Esophagus squamous epithelium (tissue), 5 donors: ENCODE results near the gene KIAA1217. TPM values are rescaled to one million over a fixed set of nuclear protein-coding genes. Genes with fewer than 3 reads are reported as not detected.

Source experiments
- DNase-seq: peaks from one replicate; lab custom pipeline; 2025; lab: John Stamatoyannopoulos, UW
- H3K27ac ChIP-seq, 4 donors: fragments of 200-600 bp; sonication (generic); one replicate each; pipeline ENCODE4 v1.5.1; 2016 to 2019; ENCODE audit warnings: mild to moderate bottlenecking in 1 of 4
- H3K27me3 ChIP-seq, 4 donors: fragments of 200-600 bp; sonication (generic); 1 replicate in 3 of 4; 2 replicates in 1 of 4; pipeline versions ENCODE4 v1.5.1 to v1.6.0; 2017 to 2021; ENCODE audit warnings: antibody characterized with exemption in 1 of 4
- H3K36me3 ChIP-seq, 3 donors: fragments of 200-600 bp; sonication (generic); one replicate each; pipeline ENCODE4 v1.5.1; 2016 to 2019
- H3K4me1 ChIP-seq, 3 donors: fragments of 200-600 bp; sonication (generic); one replicate each; pipeline ENCODE4 v1.5.1; 2017 to 2019
- H3K4me3 ChIP-seq, 4 donors: fragments of 200-600 bp; sonication (generic); 1 replicate in 3 of 4; 2 replicates in 1 of 4; pipeline ENCODE4 v1.5.1; 2016 to 2019; ENCODE audit warnings: mild to moderate bottlenecking in 2 of 4, moderate library complexity in 1 of 4
- H3K9me3 ChIP-seq, 3 donors: fragments of 200-600 bp; sonication (generic); one replicate each; pipeline ENCODE4 v1.5.1; 2016 to 2019
- POLR2A ChIP-seq, 4 donors: fragments of 450-650 bp; IDR thresholded peaks; one replicate each; pipeline ENCODE4 v1.6.1; 2017; ENCODE audit warnings: antibody characterized with exemption in 4 of 4, mild to moderate bottlenecking in 4 of 4, moderate library complexity in 3 of 4
- WGBS, 2 donors: methylation state at CpG; one replicate each; pipeline ENCODE4 v1.1.5; 2018; 5-methylcytosine and 5-hydroxymethylcytosine counted together
- intact Hi-C: fragments of 100-400 bp; cut with DNase I; formaldehyde crosslinking; loops from one replicate; pipeline ENCODE4 v1.15.0; 2022
- total RNA-seq, 4 donors: library from RNA; depleted of rRNA; stranded (reverse); fragments of >200 nt; gene quantifications; one replicate each; pipeline ENCODE4 v1.1.0, GENCODE V29; 2016
- TF ChIP-seq, protein P1 (sequence below), 6 experiments: fragments of 450-650 bp in 4 of 6; fragments of 200-600 bp in 2 of 6; sonication (generic) in 2 of 6; IDR thresholded peaks; one replicate each; pipeline ENCODE4 v1.5.1; 2016 to 2019; ENCODE audit warnings: antibody characterized with exemption in 6 of 6, mild to moderate bottlenecking in 4 of 6, moderate library complexity in 4 of 6
- donor health status: DM: yes; HTN: yes; CAD: no.

KIAA1217 gene
- total RNA-seq, 4 donors from 2014 or later: 56.2 to 67.6 (median 66.2) TPM

- no peak for DNase-seq
- H3K9me3 ChIP-seq: no peaks in the 10 kb centered on the region
- H3K27ac ChIP-seq: no peak overlapping the region
- no peak overlapping the region for H3K4me3 ChIP-seq
- intact Hi-C loops: no loop called here
- TF ChIP-seq POLR2A (IDR thresholded peaks at IDR 0.05): no peak
- TF ChIP-seq, protein P1, sequence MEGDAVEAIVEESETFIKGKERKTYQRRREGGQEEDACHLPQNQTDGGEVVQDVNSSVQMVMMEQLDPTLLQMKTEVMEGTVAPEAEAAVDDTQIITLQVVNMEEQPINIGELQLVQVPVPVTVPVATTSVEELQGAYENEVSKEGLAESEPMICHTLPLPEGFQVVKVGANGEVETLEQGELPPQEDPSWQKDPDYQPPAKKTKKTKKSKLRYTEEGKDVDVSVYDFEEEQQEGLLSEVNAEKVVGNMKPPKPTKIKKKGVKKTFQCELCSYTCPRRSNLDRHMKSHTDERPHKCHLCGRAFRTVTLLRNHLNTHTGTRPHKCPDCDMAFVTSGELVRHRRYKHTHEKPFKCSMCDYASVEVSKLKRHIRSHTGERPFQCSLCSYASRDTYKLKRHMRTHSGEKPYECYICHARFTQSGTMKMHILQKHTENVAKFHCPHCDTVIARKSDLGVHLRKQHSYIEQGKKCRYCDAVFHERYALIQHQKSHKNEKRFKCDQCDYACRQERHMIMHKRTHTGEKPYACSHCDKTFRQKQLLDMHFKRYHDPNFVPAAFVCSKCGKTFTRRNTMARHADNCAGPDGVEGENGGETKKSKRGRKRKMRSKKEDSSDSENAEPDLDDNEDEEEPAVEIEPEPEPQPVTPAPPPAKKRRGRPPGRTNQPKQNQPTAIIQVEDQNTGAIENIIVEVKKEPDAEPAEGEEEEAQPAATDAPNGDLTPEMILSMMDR (IDR thresholded peaks at IDR 0.05): no peak
- no peaks in the 10 kb centered on the region for H3K4me1 ChIP-seq
- H3K27me3 ChIP-seq: no peaks in the 10 kb centered on the region
- H3K36me3 ChIP-seq: peaks cover 0 to 23% (median 0%) of the 10 kb centered on the region in 3 donors
- whole genome bisulfite sequencing, 2 donors: 85 to 88% methylated on average over 2 of the region's 2 CpGs
Measured at GRCh38 chr10:24228642-24229041, 19.7 kb downstream of the KIAA1217 start.

DNA sequence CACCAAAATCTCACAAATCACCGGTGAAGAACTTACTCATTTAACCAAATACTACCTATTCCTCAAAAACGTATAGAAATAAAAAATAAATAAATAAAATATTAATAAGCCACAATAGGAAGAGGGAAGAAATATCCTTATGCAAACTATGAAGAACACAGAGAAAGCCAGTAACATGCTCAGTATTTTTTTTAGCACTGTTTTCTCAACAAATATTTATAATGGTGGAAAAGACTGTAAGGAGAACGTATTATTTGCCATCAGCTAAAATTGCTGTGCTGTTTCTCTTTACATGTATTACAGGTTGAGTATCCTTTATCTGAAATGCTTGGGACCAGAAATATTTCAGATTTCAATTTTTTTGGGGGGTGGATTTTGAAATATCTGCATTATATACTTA, 21.0 kb downstream of the KIAA1217 start:
- Histone ChIP-seq H3K4me1 (peaks cover 0 to 11% (median 1%) of the 10 kb centered on the region in 3 donors), H3K27me3 (no peaks in the 10 kb centered on the region), H3K4me3 (no peak overlapping the region), H3K27ac (no peak overlapping the region), H3K36me3 (peaks cover 0 to 10% (median 0%) of the 10 kb centered on the region in 3 donors), H3K9me3 (no peaks in the 10 kb centered on the region)
- intact Hi-C loops: no loop called here
- TF ChIP-seq, protein P1 (IDR thresholded peaks at IDR 0.05): no peak
- no peak for TF ChIP-seq POLR2A (IDR thresholded peaks at IDR 0.05)
- DNase-seq: no peak
- 92% methylated on average over 3 of the region's 3 CpGs for WGBS, 2 donors

DNA sequence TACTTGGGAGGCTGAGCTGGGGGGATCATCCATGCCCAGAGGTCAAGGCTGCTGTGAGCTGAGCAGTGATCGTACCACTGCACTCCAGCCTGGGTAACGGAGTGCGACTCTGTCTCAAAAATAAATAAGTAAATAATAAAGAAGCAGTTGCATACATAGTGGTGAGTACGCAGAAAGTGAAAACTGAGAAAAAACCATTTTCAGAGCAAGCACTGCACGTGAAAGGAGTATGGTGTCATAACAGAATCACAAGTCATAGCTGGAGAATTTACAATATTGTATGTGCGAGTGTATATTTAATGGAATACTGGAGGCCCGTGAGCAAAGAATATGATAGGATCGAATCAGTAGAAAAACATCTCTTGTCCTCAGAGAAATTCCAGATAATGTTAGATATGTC, 22.3 kb downstream of the KIAA1217 start:
- H3K9me3 ChIP-seq: no peaks in the 10 kb centered on the region
- H3K27ac ChIP-seq: no peak overlapping the region
- no peak overlapping the region for H3K4me3 ChIP-seq
- intact Hi-C loops: no loop called here
- peaks cover 0 to 24% (median 4%) of the 10 kb centered on the region in 3 donors for H3K4me1 ChIP-seq
- 91 to 93% methylated on average over 8 of the region's 8 CpGs for WGBS, 2 donors
- no peak for TF ChIP-seq POLR2A (IDR thresholded peaks at IDR 0.05)
- TF ChIP-seq, protein P1 (IDR thresholded peaks at IDR 0.05): no peak
- H3K27me3 ChIP-seq: no peaks in the 10 kb centered on the region
- no peaks in the 10 kb centered on the region for H3K36me3 ChIP-seq
- DNase-seq: no peak

DNA sequence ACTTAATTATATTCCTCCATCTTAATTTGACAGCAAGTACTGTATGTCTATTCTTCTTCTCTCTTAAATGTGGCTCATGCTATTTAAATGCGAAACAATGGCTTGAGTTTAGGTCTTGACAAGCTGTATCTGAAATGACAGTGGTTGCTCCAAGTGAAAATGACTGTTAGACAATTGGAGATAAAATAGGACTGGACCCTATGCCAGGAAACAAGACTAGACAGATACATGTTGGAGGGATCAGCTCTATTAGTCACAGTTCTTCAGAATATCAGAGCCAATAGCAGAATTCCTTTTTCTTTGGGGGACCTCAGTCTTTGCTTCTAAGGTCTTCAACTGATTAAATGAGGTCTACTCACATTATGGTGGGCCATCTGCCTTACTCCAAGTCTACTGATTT, 25.8 kb downstream of the KIAA1217 start:
- WGBS, 2 donors: 38 to 70% methylated on average over 1 of the region's 1 CpG
- no peaks in the 10 kb centered on the region for H3K36me3 ChIP-seq
- TF ChIP-seq, protein P1 (IDR thresholded peaks at IDR 0.05): no peak
- no peak for TF ChIP-seq POLR2A (IDR thresholded peaks at IDR 0.05)
- no peaks in the 10 kb centered on the region for H3K9me3 ChIP-seq
- no peak for DNase-seq
- intact Hi-C loops: no loop called here
- H3K27ac ChIP-seq: peak overlapping the region in 2 of 4 donors; percentile 19 to 45
- H3K27me3 ChIP-seq: no peaks in the 10 kb centered on the region
- no peak overlapping the region for H3K4me3 ChIP-seq
- H3K4me1 ChIP-seq: peaks cover 0 to 52% (median 7%) of the 10 kb centered on the region in 3 donors

- Histone ChIP-seq H3K4me3 (no peak overlapping the region), H3K27ac (peak overlapping the region in 2 of 4 donors; percentile 19 to 34), H3K9me3 (no peaks in the 10 kb centered on the region), H3K27me3 (no peaks in the 10 kb centered on the region), H3K36me3 (no peaks in the 10 kb centered on the region), H3K4me1 (peaks cover 0 to 54% (median 7%) of the 10 kb centered on the region in 3 donors)
- no peak for DNase-seq
- intact Hi-C loops: no loop called here
- 48 to 62% methylated on average over 7 of the region's 7 CpGs for WGBS, 2 donors
- TF ChIP-seq POLR2A (IDR thresholded peaks at IDR 0.05): no peak
- TF ChIP-seq, protein P1 (IDR thresholded peaks at IDR 0.05): no peak
Measured at GRCh38 chr10:24235471-24235870, 26.5 kb downstream of the KIAA1217 start.
